GM23338 (cell line): ENCODE measurements around the gene HMGCL. TPM values are rescaled to one million over a fixed set of nuclear protein-coding genes. Genes with fewer than 3 reads are reported as not detected.
"Not testable (repeated sequence)": the region's sequence is repeated elsewhere in the genome, so short reads cannot be mapped to it uniquely, and the experiment has no call there.

Experiments used
- ATAC-seq: fragments of 200-7000 bp; cut with Tn5 transposase; 3 replicates; pipeline ENCODE4 v1.9.1; 2020
- DNase-seq: peaks from one replicate; pipeline ENCODE4 v3.0.0-alpha.2; 2015; ENCODE audit warnings: low spot score
- H2AFZ ChIP-seq: fragments of 200-600 bp; sonication (generic); 2 replicates; pipeline ENCODE4 v1.8.0; 2016; ENCODE audit warnings: antibody characterized with exemption, mild to moderate bottlenecking, moderate library complexity
- H3F3A ChIP-seq: fragments of 200-600 bp; sonication (generic); replicated peaks from 2 replicates; pipeline ENCODE4 v1.8.0; 2017; ENCODE audit warnings: antibody characterized with exemption, mixed run types, low read depth
- H3K27ac ChIP-seq: fragments of 200-600 bp; sonication (generic); 2 replicates; pipeline ENCODE4 v1.6.1; 2016; ENCODE audit warnings: low read depth
- H3K27me3 ChIP-seq: fragments of 200-600 bp; sonication (generic); 2 replicates; pipeline ENCODE4 v1.8.0; 2016; ENCODE audit warnings: mild to moderate bottlenecking, mixed run types, moderate library complexity; ENCODE audit not compliant: insufficient read depth
- H3K36me3 ChIP-seq: fragments of 200-600 bp; sonication (generic); 2 replicates; pipeline ENCODE4 v1.8.0; 2016; ENCODE audit warnings: mild to moderate bottlenecking; ENCODE audit not compliant: insufficient read depth
- H3K4me1 ChIP-seq: fragments of 200-600 bp; sonication (generic); 2 replicates; pipeline ENCODE4 v1.8.0; 2016; ENCODE audit warnings: mild to moderate bottlenecking, moderate library complexity; ENCODE audit not compliant: insufficient read depth
- H3K4me2 ChIP-seq: fragments of 200-600 bp; sonication (generic); 2 replicates; pipeline ENCODE4 v1.7.1; 2017; ENCODE audit warnings: mixed run types
- H3K4me3 ChIP-seq: fragments of 200-600 bp; sonication (generic); 2 replicates; pipeline ENCODE4 v1.6.1; 2016; ENCODE audit warnings: mixed run types
- H3K79me2 ChIP-seq: fragments of 200-600 bp; sonication (generic); replicated peaks from 2 replicates; pipeline ENCODE4 v1.8.0; 2017; ENCODE audit warnings: mild to moderate bottlenecking; ENCODE audit not compliant: insufficient read depth
- H3K9me2 ChIP-seq: fragments of 200-600 bp; sonication (generic); 2 replicates; pipeline ENCODE4 v1.8.0; 2017; ENCODE audit not compliant: insufficient read depth
- H4K20me1 ChIP-seq: fragments of 200-600 bp; sonication (generic); replicated peaks from 2 replicates; pipeline ENCODE4 v1.8.0; 2017; ENCODE audit warnings: mild to moderate bottlenecking; ENCODE audit not compliant: insufficient read depth
- H3K27ac Mint-ChIP-seq: 2 replicates; pipeline ENCODE4 v1.8.0; 2020; ENCODE audit warnings: inconsistent platforms, mild to moderate bottlenecking, moderate library complexity, mixed read lengths
- H3K27me3 Mint-ChIP-seq: 3 replicates; pipeline ENCODE4 v1.8.0; 2022; ENCODE audit warnings: low read depth, mild to moderate bottlenecking, moderate library complexity, mixed read lengths, inconsistent platforms; ENCODE audit not compliant: insufficient read depth, poor library complexity
- H3K36me3 Mint-ChIP-seq: 3 replicates; pipeline ENCODE4 v1.8.0; 2021; ENCODE audit warnings: low read depth, mild to moderate bottlenecking, inconsistent platforms, moderate library complexity, mixed read lengths
- H3K4me1 Mint-ChIP-seq: 3 replicates; pipeline ENCODE4 v1.8.0; 2020; ENCODE audit warnings: mild to moderate bottlenecking, inconsistent platforms, mixed read lengths
- H3K4me3 Mint-ChIP-seq: 3 replicates; pipeline ENCODE4 v1.8.0; 2021; ENCODE audit warnings: moderate library complexity, mild to moderate bottlenecking, inconsistent platforms, mixed read lengths
- H3K9me3 Mint-ChIP-seq: 3 replicates; pipeline ENCODE4 v1.8.0; 2020; ENCODE audit warnings: moderate library complexity, mild to moderate bottlenecking, inconsistent platforms, mixed read lengths
- JUNB ChIP-seq: IDR thresholded peaks from one replicate; pipeline ENCODE4 v1.6.1; 2016; ENCODE audit warnings: antibody characterized with exemption; ENCODE audit not compliant: unreplicated experiment
- NANOG ChIP-seq: IDR thresholded peaks from 2 replicates; pipeline ENCODE4 v1.6.1; 2016; ENCODE audit warnings: antibody characterized with exemption, borderline replicate concordance
- STAT1 ChIP-seq: IDR thresholded peaks from one replicate; pipeline ENCODE4 v1.6.1; 2016; ENCODE audit warnings: antibody characterized with exemption; ENCODE audit not compliant: unreplicated experiment
- polyA plus RNA-seq: library from polyadenylated mRNA; unstranded; fragments of >200 nt; fragmentation: Nextera tagmentation; extraction: Ambion mirVana; gene quantifications from 2 replicates; pipeline ENCODE4 v1.2.1, GENCODE V29; 2016
- total RNA-seq: library from RNA; depleted of rRNA; stranded (reverse); fragments of >200 nt; shearing (Covaris generic); gene quantifications from 2 replicates; pipeline ENCODE4 v1.2.3, GENCODE V29; 2014
- TF ChIP-seq, protein P1 (sequence below): fragments of 250-450 bp; sonication (Bioruptor Pico); IDR thresholded peaks from 2 replicates; pipeline ENCODE4 v1.5.0; 2020; ENCODE audit warnings: mild to moderate bottlenecking, moderate library complexity
- TF ChIP-seq, protein P2 (sequence below), 2 experiments: fragments of 200-600 bp in 1 of 2; sonication (generic) in 1 of 2; conservative IDR thresholded peaks; 2 replicates each; pipeline versions ENCODE4 v1.5.1 to v1.6.1; 2016 to 2017; ENCODE audit warnings: antibody characterized with exemption in 2 of 2, low read depth in 2 of 2, mild to moderate bottlenecking in 2 of 2, moderate library complexity in 1 of 2

The HMGCL gene
- total and polyA plus RNA-seq, 2 experiments from 2014 or later: 11.6 to 13.7 TPM

DNA sequence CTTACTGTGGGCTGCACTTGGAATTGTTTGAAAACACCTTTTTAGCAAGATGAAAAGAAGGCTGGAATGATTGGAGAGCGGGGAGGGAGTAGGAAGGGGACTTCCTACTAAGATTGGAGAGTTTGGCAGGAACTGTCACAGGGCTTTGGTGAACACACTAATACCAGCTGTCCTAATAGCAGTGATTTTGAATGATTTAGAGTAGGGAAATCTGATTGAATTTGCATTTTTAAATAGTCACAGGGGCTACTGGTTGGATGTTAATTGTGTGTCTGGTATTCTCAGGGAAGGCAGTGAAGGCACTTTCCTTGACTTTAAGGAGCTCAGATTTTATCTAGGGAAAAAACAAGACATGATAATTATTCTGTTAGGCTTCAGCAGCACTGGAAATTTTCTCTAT is 2.5 kb upstream of the HMGCL start (continued):
- TF ChIP-seq, protein P1, sequence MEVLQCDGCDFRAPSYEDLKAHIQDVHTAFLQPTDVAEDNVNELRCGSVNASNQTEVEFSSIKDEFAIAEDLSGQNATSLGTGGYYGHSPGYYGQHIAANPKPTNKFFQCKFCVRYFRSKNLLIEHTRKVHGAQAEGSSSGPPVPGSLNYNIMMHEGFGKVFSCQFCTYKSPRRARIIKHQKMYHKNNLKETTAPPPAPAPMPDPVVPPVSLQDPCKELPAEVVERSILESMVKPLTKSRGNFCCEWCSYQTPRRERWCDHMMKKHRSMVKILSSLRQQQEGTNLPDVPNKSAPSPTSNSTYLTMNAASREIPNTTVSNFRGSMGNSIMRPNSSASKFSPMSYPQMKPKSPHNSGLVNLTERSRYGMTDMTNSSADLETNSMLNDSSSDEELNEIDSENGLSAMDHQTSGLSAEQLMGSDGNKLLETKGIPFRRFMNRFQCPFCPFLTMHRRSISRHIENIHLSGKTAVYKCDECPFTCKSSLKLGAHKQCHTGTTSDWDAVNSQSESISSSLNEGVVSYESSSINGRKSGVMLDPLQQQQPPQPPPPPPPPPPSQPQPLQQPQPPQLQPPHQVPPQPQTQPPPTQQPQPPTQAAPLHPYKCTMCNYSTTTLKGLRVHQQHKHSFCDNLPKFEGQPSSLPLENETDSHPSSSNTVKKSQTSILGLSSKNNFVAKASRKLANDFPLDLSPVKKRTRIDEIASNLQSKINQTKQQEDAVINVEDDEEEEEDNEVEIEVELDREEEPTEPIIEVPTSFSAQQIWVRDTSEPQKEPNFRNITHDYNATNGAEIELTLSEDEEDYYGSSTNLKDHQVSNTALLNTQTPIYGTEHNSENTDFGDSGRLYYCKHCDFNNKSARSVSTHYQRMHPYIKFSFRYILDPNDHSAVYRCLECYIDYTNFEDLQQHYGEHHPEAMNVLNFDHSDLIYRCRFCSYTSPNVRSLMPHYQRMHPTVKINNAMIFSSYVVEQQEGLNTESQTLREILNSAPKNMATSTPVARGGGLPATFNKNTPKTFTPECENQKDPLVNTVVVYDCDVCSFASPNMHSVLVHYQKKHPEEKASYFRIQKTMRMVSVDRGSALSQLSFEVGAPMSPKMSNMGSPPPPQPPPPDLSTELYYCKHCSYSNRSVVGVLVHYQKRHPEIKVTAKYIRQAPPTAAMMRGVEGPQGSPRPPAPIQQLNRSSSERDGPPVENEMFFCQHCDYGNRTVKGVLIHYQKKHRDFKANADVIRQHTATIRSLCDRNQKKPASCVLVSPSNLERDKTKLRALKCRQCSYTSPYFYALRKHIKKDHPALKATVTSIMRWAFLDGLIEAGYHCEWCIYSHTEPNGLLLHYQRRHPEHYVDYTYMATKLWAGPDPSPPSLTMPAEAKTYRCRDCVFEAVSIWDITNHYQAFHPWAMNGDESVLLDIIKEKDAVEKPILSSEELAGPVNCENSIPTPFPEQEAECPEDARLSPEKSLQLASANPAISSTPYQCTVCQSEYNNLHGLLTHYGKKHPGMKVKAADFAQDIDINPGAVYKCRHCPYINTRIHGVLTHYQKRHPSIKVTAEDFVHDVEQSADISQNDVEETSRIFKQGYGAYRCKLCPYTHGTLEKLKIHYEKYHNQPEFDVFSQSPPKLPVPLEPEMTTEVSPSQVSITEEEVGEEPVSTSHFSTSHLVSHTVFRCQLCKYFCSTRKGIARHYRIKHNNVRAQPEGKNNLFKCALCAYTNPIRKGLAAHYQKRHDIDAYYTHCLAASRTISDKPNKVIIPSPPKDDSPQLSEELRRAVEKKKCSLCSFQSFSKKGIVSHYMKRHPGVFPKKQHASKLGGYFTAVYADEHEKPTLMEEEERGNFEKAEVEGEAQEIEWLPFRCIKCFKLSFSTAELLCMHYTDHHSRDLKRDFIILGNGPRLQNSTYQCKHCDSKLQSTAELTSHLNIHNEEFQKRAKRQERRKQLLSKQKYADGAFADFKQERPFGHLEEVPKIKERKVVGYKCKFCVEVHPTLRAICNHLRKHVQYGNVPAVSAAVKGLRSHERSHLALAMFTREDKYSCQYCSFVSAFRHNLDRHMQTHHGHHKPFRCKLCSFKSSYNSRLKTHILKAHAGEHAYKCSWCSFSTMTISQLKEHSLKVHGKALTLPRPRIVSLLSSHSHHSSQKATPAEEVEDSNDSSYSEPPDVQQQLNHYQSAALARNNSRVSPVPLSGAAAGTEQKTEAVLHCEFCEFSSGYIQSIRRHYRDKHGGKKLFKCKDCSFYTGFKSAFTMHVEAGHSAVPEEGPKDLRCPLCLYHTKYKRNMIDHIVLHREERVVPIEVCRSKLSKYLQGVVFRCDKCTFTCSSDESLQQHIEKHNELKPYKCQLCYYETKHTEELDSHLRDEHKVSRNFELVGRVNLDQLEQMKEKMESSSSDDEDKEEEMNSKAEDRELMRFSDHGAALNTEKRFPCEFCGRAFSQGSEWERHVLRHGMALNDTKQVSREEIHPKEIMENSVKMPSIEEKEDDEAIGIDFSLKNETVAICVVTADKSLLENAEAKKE (CRISPR knock-in tag): no peak
- TF ChIP-seq, protein P2, sequence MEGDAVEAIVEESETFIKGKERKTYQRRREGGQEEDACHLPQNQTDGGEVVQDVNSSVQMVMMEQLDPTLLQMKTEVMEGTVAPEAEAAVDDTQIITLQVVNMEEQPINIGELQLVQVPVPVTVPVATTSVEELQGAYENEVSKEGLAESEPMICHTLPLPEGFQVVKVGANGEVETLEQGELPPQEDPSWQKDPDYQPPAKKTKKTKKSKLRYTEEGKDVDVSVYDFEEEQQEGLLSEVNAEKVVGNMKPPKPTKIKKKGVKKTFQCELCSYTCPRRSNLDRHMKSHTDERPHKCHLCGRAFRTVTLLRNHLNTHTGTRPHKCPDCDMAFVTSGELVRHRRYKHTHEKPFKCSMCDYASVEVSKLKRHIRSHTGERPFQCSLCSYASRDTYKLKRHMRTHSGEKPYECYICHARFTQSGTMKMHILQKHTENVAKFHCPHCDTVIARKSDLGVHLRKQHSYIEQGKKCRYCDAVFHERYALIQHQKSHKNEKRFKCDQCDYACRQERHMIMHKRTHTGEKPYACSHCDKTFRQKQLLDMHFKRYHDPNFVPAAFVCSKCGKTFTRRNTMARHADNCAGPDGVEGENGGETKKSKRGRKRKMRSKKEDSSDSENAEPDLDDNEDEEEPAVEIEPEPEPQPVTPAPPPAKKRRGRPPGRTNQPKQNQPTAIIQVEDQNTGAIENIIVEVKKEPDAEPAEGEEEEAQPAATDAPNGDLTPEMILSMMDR (conservative IDR thresholded peaks at IDR 0.05; ENCODE audit: low read depth in 2 of 2): no peak
- no peak for TF ChIP-seq JUNB
- TF ChIP-seq NANOG: no peak
- no peak for TF ChIP-seq STAT1

DNA sequence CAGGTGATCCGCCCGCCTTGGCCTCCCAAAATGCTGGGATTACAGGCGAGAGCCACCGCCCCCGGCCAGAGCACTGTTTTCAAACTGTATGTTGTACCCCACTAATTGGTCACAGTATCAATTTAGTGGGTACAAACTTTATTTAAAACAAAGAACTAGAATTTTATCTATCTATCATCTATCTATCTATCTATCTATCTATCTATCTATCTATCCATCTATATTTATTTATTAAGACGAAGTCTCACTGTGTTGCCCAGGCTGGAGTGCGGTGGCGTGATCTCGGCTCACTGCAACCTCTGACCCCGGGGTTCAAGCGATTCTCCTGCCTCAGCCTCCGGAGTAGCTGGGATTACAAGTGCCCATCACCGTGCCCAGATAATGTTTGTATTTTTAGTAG is 1.4 kb upstream of the HMGCL start:
- not testable (repeated sequence) for H3K36me3 Mint-ChIP-seq, H3K4me1 Mint-ChIP-seq, ATAC-seq, H3K9me3 Mint-ChIP-seq, H3K27ac Mint-ChIP-seq, H3K4me3 Mint-ChIP-seq, DNase-seq, H2AFZ ChIP-seq, H3K27ac ChIP-seq, H3K27me3 ChIP-seq, H3K4me3 ChIP-seq, H3K36me3 ChIP-seq, H3K9me2 ChIP-seq, H3K79me2 ChIP-seq, H3K4me2 ChIP-seq, H4K20me1 ChIP-seq, H3F3A ChIP-seq, H3K4me1 ChIP-seq
- H3K27me3 Mint-ChIP-seq: peaks cover 14% of the 10 kb centered on the region
